Thymus (tissue), 11 donors: ENCODE data around the gene CD6. TPM values are rescaled to one million over a fixed set of nuclear protein-coding genes. Genes with fewer than 3 reads are reported as not detected.

Experiments used
- DNase-seq, 9 donors: peaks; one replicate each; pipeline ENCODE4 v3.0.0-alpha.2; 2013; ENCODE audit warnings: low spot score in 9 of 9, low read depth in 6 of 9, missing footprints in 1 of 9
- H3K27ac ChIP-seq, 2 donors: one replicate each; pipeline ENCODE4 v1.5.1; 2013; ENCODE audit warnings: control low read depth in 1 of 2, low read depth in 1 of 2, low read length in 1 of 2, mild to moderate bottlenecking in 1 of 2, moderate library complexity in 1 of 2
- H3K27me3 ChIP-seq, 2 donors: one replicate each; pipeline ENCODE4 v1.5.1; 2013; ENCODE audit warnings: low read length in 1 of 2; ENCODE audit not compliant: control insufficient read depth in 2 of 2, insufficient read depth in 1 of 2
- H3K36me3 ChIP-seq, 2 donors: one replicate each; pipeline ENCODE4 v1.5.1; 2013; ENCODE audit warnings: low read length in 1 of 2, mild to moderate bottlenecking in 1 of 2, moderate library complexity in 1 of 2; ENCODE audit not compliant: control insufficient read depth in 2 of 2, insufficient read depth in 2 of 2
- H3K4me1 ChIP-seq, 2 donors: one replicate each; pipeline ENCODE4 v1.5.1; 2013; ENCODE audit warnings: low read length in 2 of 2; ENCODE audit not compliant: control insufficient read depth in 2 of 2, insufficient read depth in 2 of 2
- H3K4me3 ChIP-seq, 2 donors: one replicate each; pipeline ENCODE4 v1.5.1; 2013; ENCODE audit warnings: low read length in 2 of 2, control low read depth in 1 of 2, mild to moderate bottlenecking in 1 of 2
- H3K9me3 ChIP-seq, 2 donors: one replicate each; pipeline ENCODE4 v1.5.1; 2013; ENCODE audit warnings: low read length in 1 of 2, mild to moderate bottlenecking in 1 of 2; ENCODE audit not compliant: control insufficient read depth in 2 of 2, insufficient read depth in 1 of 2
- WGBS: extraction: QIAGEN DNeasy Blood & Tissue Kit; methylation state at CpG from one replicate; pipeline ENCODE4 v1.1.7; 2013; 5-methylcytosine and 5-hydroxymethylcytosine counted together
- polyA plus RNA-seq: library from polyadenylated mRNA; stranded (reverse); fragments of 200-250 nt; gene quantifications from one replicate; pipeline ENCODE4 v1.2.3, GENCODE V29; 2013
- total RNA-seq: library from RNA; stranded (reverse); fragments of 120-200 nt; gene quantifications from one replicate; pipeline ENCODE4 v1.2.4, GENCODE V29; 2013
- donor health status: healthy.

The CD6 gene
- total and polyA plus RNA-seq, 2 donors: 30.7 to 74.1 TPM

GRCh38 chr11:61011950-61012736, 40.7 kb downstream of the CD6 start:
- no peak for DNase-seq
- H3K4me1 ChIP-seq: peaks cover 10 to 38% of the 10 kb centered on the region in 2 donors
- H3K9me3 ChIP-seq: no peaks in the 10 kb centered on the region
- peak overlapping the region in 1 of 2 donors; percentile 7 for H3K27ac ChIP-seq
- peaks cover 0 to 11% of the 10 kb centered on the region in 2 donors for H3K27me3 ChIP-seq
- peaks cover 80 to 82% of the 10 kb centered on the region in 2 donors for H3K36me3 ChIP-seq
- H3K4me3 ChIP-seq: no peak overlapping the region
- WGBS: 41% methylated on average over 12 of the region's 12 CpGs

DNA sequence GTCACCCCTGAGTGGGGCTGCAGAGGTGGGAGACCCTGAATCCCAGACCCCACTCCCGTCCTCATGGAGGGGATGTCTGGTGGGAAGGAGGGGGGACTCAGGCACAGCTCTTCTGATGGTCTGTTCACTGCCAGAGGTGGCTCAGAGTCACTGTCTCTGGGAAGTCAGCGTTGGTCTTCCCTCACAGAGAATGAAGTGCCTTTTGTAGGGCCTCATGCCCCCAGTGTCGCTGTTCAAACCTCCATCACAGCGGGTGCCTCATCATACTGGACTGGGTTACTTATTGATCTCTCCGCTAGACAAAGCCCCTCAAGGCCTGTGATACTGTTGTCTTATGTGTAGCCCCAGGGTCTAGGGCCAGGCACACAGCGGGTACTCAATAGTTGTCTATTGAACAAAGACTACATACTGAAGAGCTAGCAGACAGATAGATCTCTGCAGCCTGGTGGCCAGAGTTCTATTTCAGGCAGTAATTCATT, 41.3 kb downstream of the CD6 start:
- Histone ChIP-seq H3K36me3 (peaks cover 86% of the 10 kb centered on the region in 2 donors), H3K9me3 (no peaks in the 10 kb centered on the region), H3K4me3 (no peak overlapping the region), H3K27me3 (peaks cover 0 to 7% of the 10 kb centered on the region in 2 donors), H3K4me1 (peaks cover 4 to 32% of the 10 kb centered on the region in 2 donors), H3K27ac (no peak overlapping the region)
- WGBS: 96% methylated on average over 6 of the region's 6 CpGs
- DNase-seq: no peak

DNA sequence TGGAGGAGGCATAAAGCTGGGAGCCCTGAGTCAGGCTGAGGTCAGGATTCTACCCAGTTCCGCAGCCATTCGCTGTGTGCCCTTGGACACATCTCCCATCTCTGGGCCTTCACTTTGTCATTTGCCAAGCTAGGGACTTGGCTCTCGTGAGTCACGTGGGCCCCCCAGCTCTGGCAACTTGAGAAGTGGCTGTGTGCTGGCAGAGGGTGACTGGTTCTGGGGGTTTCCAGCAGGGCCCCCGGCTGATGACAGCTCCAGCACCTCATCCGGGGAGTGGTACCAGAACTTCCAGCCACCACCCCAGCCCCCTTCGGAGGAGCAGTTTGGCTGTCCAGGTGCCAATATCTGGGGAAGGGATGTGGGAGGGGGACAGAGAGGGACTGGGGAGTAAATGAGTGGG, 46.6 kb downstream of the CD6 start:
- peaks cover 69 to 70% of the 10 kb centered on the region in 2 donors for H3K36me3 ChIP-seq
- WGBS: 97% methylated on average over 7 of the region's 7 CpGs
- no peak for DNase-seq
- H3K27me3 ChIP-seq: no peaks in the 10 kb centered on the region
- peaks cover 1 to 3% of the 10 kb centered on the region in 2 donors for H3K9me3 ChIP-seq
- no peak overlapping the region for H3K27ac ChIP-seq
- no peak overlapping the region for H3K4me3 ChIP-seq
- H3K4me1 ChIP-seq: peaks cover 17 to 42% of the 10 kb centered on the region in 2 donors

- DNase-seq: no peak
- Histone ChIP-seq H3K4me3 (no peak overlapping the region), H3K4me1 (peaks cover 27 to 52% of the 10 kb centered on the region in 2 donors), H3K27me3 (no peaks in the 10 kb centered on the region), H3K27ac (no peak overlapping the region), H3K9me3 (peaks cover 1 to 3% of the 10 kb centered on the region in 2 donors), H3K36me3 (peaks cover 59 to 60% of the 10 kb centered on the region in 2 donors)
- WGBS: 97% methylated on average over 19 of the region's 19 CpGs
Measured at GRCh38 chr11:61019037-61019831, 47.8 kb downstream of the CD6 start.

- H3K27ac ChIP-seq: peak overlapping the region in 1 of 2 donors; percentile 8
- H3K36me3 ChIP-seq: peaks cover 57% of the 10 kb centered on the region in 2 donors
- peaks cover 1 to 3% of the 10 kb centered on the region in 2 donors for H3K9me3 ChIP-seq
- DNase-seq: no peak
- H3K4me3 ChIP-seq: no peak overlapping the region
- WGBS: 96% methylated on average over 9 of the region's 9 CpGs
- H3K4me1 ChIP-seq: peaks cover 33 to 58% of the 10 kb centered on the region in 2 donors
- no peaks in the 10 kb centered on the region for H3K27me3 ChIP-seq
Measured at GRCh38 chr11:61019832-61020405, 48.4 kb downstream of the CD6 start.

GRCh38 chr11:61020551-61021235, 49.2 kb downstream of the CD6 start:
- Histone ChIP-seq H3K4me1 (peaks cover 40 to 66% of the 10 kb centered on the region in 2 donors), H3K4me3 (no peak overlapping the region), H3K9me3 (peaks cover 1 to 3% of the 10 kb centered on the region in 2 donors), H3K36me3 (peaks cover 49% of the 10 kb centered on the region in 2 donors), H3K27ac (peak overlapping the region in 1 of 2 donors; percentile 74), H3K27me3 (no peaks in the 10 kb centered on the region)
- WGBS: 92% methylated on average over 10 of the region's 10 CpGs
- no peak for DNase-seq

DNA sequence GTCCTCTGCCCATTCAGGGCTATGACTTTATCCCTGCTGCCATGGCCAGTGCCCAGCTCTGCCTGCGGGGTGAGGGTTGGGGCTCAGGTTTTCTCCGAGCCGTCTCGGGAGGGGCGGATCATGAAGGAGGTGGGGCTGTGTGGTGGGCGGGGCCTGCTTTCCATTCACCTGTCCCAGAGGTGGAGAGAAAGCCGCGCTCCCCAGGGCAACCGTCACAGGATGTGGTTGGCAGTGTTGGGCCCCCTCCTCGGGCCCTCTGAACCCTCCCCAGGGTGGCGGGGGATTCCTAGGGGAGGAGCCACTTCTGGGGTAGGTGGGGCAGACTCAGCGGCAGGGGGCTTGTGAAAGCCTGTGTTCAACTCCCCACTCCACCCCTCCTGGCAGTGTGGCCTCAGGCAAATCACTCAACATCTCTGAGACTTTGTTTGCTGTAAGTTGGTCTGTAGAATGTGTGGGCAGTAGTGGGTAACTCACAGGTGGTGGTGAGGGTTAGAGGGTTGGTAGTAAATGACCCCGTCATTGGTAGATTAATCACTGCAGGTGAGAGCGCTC, 50.3 kb downstream of the CD6 start:
- H3K4me3 ChIP-seq: peak overlapping the region; percentile 38 to 44
- peaks cover 1 to 3% of the 10 kb centered on the region in 2 donors for H3K9me3 ChIP-seq
- no peaks in the 10 kb centered on the region for H3K27me3 ChIP-seq
- H3K36me3 ChIP-seq: peaks cover 39 to 40% of the 10 kb centered on the region in 2 donors
- peaks cover 48 to 77% of the 10 kb centered on the region in 2 donors for H3K4me1 ChIP-seq
- 8% methylated on average over 14 of the region's 14 CpGs for WGBS
- peak; percentile 79 to 98 (median 93) for DNase-seq
- H3K27ac ChIP-seq: peak overlapping the region; percentile 74 to 90

DNA sequence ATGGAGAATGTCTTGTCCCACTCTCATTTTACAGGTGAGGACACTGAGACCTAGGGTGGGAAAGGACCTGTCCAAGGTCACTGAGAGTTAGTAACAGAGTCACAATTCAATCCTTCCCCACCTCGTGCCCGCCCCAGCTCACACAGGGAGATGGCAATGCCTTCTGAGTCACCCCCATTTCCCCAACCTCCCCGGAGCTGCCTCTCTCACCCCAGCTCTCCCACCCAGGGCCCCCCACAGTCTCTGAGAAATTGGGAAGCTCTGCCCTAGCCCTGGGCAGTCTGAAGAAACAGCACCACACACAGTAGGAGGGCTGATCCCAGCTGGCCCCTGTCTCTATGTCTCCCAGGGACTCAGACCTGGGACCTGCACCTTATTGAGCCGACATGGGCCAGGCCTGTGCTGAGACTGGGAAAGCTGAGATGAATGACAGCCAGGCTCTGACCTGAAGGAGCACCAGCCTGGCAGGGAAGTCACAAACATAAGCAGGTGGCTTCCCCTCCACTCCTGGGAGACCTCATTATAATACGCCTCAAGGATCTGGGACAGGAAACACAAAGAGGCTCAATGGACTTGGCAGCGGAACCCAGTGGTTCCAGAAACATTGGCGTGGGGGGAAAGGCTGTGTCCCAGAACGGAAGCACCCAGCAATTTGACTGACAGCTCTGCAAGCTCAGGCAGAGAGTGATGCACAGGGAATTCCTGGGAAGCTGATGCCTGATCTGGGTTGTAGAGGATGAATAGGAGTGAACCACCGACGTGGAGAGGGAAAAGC, 51.0 kb downstream of the CD6 start:
- H3K27ac ChIP-seq: peak overlapping the region; percentile 74 to 82
- WGBS: 57% methylated on average over 10 of the region's 10 CpGs
- H3K9me3 ChIP-seq: peaks cover 1 to 3% of the 10 kb centered on the region in 2 donors
- peaks cover 31 to 32% of the 10 kb centered on the region in 2 donors for H3K36me3 ChIP-seq
- no peaks in the 10 kb centered on the region for H3K27me3 ChIP-seq
- peak overlapping the region; percentile 38 to 44 for H3K4me3 ChIP-seq
- peak in 1 of 9 donors; percentile 54 for DNase-seq
- H3K4me1 ChIP-seq: peaks cover 55 to 84% of the 10 kb centered on the region in 2 donors
